ENCODE measurements around the gene TACO1.

TACO1 gene

GRCh38 chr17:63600569-63601438, at the start of gene TACO1:
TSS of gene TACO1 (plus strand) at chr17:63600895. CDS start at chr17:63601084, 189 bp downstream.
- DNase-seq (ENCODE audit: low spot score) = peak; percentile 71

- DNase-seq (ENCODE audit: low spot score) = no peak
These were observed 48.5 kb upstream of the TACO1 start for GRCh38 chr17:63552211-63552610.

- DNase-seq (ENCODE audit: low spot score) = no peak
These were observed 45.1 kb upstream of the TACO1 start for GRCh38 chr17:63555500-63556156.

GRCh38 chr17:63557416-63557815, 43.3 kb upstream of the TACO1 start:
- DNase-seq (ENCODE audit: low spot score) = no peak

GRCh38 chr17:63558441-63558840, 42.3 kb upstream of the TACO1 start:
- no peak for DNase-seq (ENCODE audit: low spot score)

GRCh38 chr17:63561819-63562218, 38.9 kb upstream of the TACO1 start:
- DNase-seq (ENCODE audit: low spot score) = no peak

- no peak for DNase-seq (ENCODE audit: low spot score)
These were observed 37.4 kb upstream of the TACO1 start for GRCh38 chr17:63563339-63563738.

- DNase-seq (ENCODE audit: low spot score) = no peak
These were observed 36.1 kb upstream of the TACO1 start for GRCh38 chr17:63564562-63564961.

- DNase-seq (ENCODE audit: low spot score) = no peak
These were observed 33.5 kb upstream of the TACO1 start for GRCh38 chr17:63567229-63567628.

GRCh38 chr17:63568563-63568962, 32.1 kb upstream of the TACO1 start:
- no peak for DNase-seq (ENCODE audit: low spot score)

- peak; percentile 49 for DNase-seq (ENCODE audit: low spot score)
These were observed 28.9 kb upstream of the TACO1 start for GRCh38 chr17:63571632-63572310.

- DNase-seq (ENCODE audit: low spot score) = no peak
These were observed 27.1 kb upstream of the TACO1 start for GRCh38 chr17:63573634-63574033.

- DNase-seq (ENCODE audit: low spot score) = no peak
These were observed 22.5 kb upstream of the TACO1 start for GRCh38 chr17:63578027-63578768.

GRCh38 chr17:63578769-63579111, 22.0 kb upstream of the TACO1 start:
- DNase-seq (ENCODE audit: low spot score) = no peak

- DNase-seq (ENCODE audit: low spot score) = no peak
These were observed 21.1 kb upstream of the TACO1 start for GRCh38 chr17:63579633-63580032.

GRCh38 chr17:63587770-63588169, 12.9 kb upstream of the TACO1 start:
- no peak for DNase-seq (ENCODE audit: low spot score)

- no peak for DNase-seq (ENCODE audit: low spot score)
These were observed 11.9 kb upstream of the TACO1 start for GRCh38 chr17:63588797-63589196.

GRCh38 chr17:63589646-63590045, 11.0 kb upstream of the TACO1 start:
- no peak for DNase-seq (ENCODE audit: low spot score)

GRCh38 chr17:63592797-63593196, 7.9 kb upstream of the TACO1 start:
- DNase-seq (ENCODE audit: low spot score) = no peak

GRCh38 chr17:63595132-63595531, 5.6 kb upstream of the TACO1 start:
- no peak for DNase-seq (ENCODE audit: low spot score)

GRCh38 chr17:63596856-63597586, 3.7 kb upstream of the TACO1 start:
- DNase-seq (ENCODE audit: low spot score) = no peak

GRCh38 chr17:63598281-63598680, 2.4 kb upstream of the TACO1 start:
- no peak for DNase-seq (ENCODE audit: low spot score)
